ENCODE results near the gene MSX2.

Gene MSX2

GRCh38 chr5:174720612-174721529 is 3.5 kb upstream of the MSX2 start (continued):
- no peak for TF ChIP-seq OSR2 (tag by site-specific recombination; IDR thresholded peaks at IDR 0.05)
- TF ChIP-seq ZNF175 (tag by site-specific recombination; IDR thresholded peaks at IDR 0.05) = no peak
- TF ChIP-seq SP3 (tag by site-specific recombination; IDR thresholded peaks at IDR 0.05) = no peak
- no peak for TF ChIP-seq ZNF624 (tag by site-specific recombination; IDR thresholded peaks at IDR 0.05)
- no peak for TF ChIP-seq ZFP69B (tag by site-specific recombination; IDR thresholded peaks at IDR 0.05)
- TF ChIP-seq ZNF350 (tag by site-specific recombination; IDR thresholded peaks at IDR 0.05) = no peak
- no peak for TF ChIP-seq ZNF549 (tag by site-specific recombination; IDR thresholded peaks at IDR 0.05)
- no peak for TF ChIP-seq ZNF449 (tag by site-specific recombination; IDR thresholded peaks at IDR 0.05)
- TF ChIP-seq ELK4 (IDR thresholded peaks at IDR 0.05; ENCODE audit: borderline replicate concordance, low read depth, low read length) = no peak
- no peak for TF ChIP-seq ZNF26 (tag by site-specific recombination; IDR thresholded peaks at IDR 0.05)
- TF ChIP-seq HOXC10 (CRISPR knock-in tag; IDR thresholded peaks at IDR 0.05) = no peak
- TF ChIP-seq ZNF221 (tag by site-specific recombination; IDR thresholded peaks at IDR 0.05; ENCODE audit: borderline replicate concordance) = no peak
- peak; percentile 95 for TF ChIP-seq TCF7L2 (IDR thresholded peaks at IDR 0.05; ENCODE audit: borderline replicate concordance, low read depth, low read length)
- TF ChIP-seq GLIS2 (tag by site-specific recombination; IDR thresholded peaks at IDR 0.05) = no peak
- TF ChIP-seq ZBTB49 (tag by site-specific recombination; IDR thresholded peaks at IDR 0.05; ENCODE audit: low read depth) = no peak
- peak; percentile 68 for TF ChIP-seq ZBTB26 (tag by site-specific recombination; optimal IDR thresholded peaks at IDR 0.05)
- no peak for TF ChIP-seq ZFP41 (tag by site-specific recombination; IDR thresholded peaks at IDR 0.05; ENCODE audit: borderline replicate concordance)
- no peak for TF ChIP-seq ZNF501 (tag by site-specific recombination; IDR thresholded peaks at IDR 0.05)
- TF ChIP-seq ZNF169 (tag by site-specific recombination; IDR thresholded peaks at IDR 0.05) = no peak
- no peak for TF ChIP-seq ZBTB1 (tag by site-specific recombination; IDR thresholded peaks at IDR 0.05)
- peak; percentile 97 for TF ChIP-seq ZNF335 (tag by site-specific recombination; conservative IDR thresholded peaks at IDR 0.05)
- TF ChIP-seq ZNF548 (tag by site-specific recombination; IDR thresholded peaks at IDR 0.05) = no peak
- TF ChIP-seq ZSCAN18 (tag by site-specific recombination; IDR thresholded peaks at IDR 0.05) = no peak
- TF ChIP-seq GLIS1 (tag by site-specific recombination; IDR thresholded peaks at IDR 0.05) = no peak
- no peak for TF ChIP-seq EGR2 (tag by site-specific recombination; IDR thresholded peaks at IDR 0.05; ENCODE audit: low read depth)
- no peak for TF ChIP-seq ZNF211 (tag by site-specific recombination; IDR thresholded peaks at IDR 0.05; ENCODE audit: low read depth)
- TF ChIP-seq SP7 (tag by site-specific recombination; IDR thresholded peaks at IDR 0.05) = peak; percentile 42; the same call in 1 of the 2 replicates
- TF ChIP-seq ZNF266 (tag by site-specific recombination; IDR thresholded peaks at IDR 0.05; ENCODE audit: low read depth) = no peak
- TF ChIP-seq ZNF132 (tag by site-specific recombination; IDR thresholded peaks at IDR 0.05; ENCODE audit: borderline replicate concordance) = no peak
- TF ChIP-seq ZNF645 (tag by site-specific recombination; IDR thresholded peaks at IDR 0.05) = no peak

Data from HEK293 (cell line).